ENCODE results near the gene PLCH1. TPM values are rescaled to one million over a fixed set of nuclear protein-coding genes. Genes with fewer than 3 reads are reported as not detected.

PLCH1 gene
- total and polyA plus RNA-seq, 9 donors: 0.04 to 6.3 (median 0.79) TPM

GRCh38 chr3:155441026-155441425, 303.8 kb downstream of the PLCH1 start:
- 63 to 77% (median 66%) methylated on average over 2 of the region's 2 CpGs for WGBS, 3 donors
- Histone ChIP-seq H3K4me1 (ENCODE audit: insufficient read depth) (no peaks in the 10 kb centered on the region), H3K27me3 (no peaks in the 10 kb centered on the region), H3K36me3 (no peaks in the 10 kb centered on the region), H3K9me3 (no peaks in the 10 kb centered on the region), H3K4me3 (no peak overlapping the region), H3K27ac (no peak overlapping the region)
- TF ChIP-seq EP300 (IDR thresholded peaks at IDR 0.05): no peak
- TF ChIP-seq CTCF (IDR thresholded peaks at IDR 0.05): no peak
- no peak for TF ChIP-seq POLR2A (IDR thresholded peaks at IDR 0.05)
- intact Hi-C loops (cut with DNase I): no loop called here
- no peak for DNase-seq

- no peaks in the 10 kb centered on the region for H3K36me3 ChIP-seq
Measured at GRCh38 chr3:155435821-155436220, 309.1 kb downstream of the PLCH1 start.

GRCh38 chr3:155431856-155432570, 312.9 kb downstream of the PLCH1 start:
- WGBS, 3 donors: 72 to 76% (median 74%) methylated on average over 7 of the region's 7 CpGs
- no peak for TF ChIP-seq EP300 (IDR thresholded peaks at IDR 0.05)
- TF ChIP-seq CTCF (IDR thresholded peaks at IDR 0.05): no peak
- TF ChIP-seq POLR2A (IDR thresholded peaks at IDR 0.05): no peak
- intact Hi-C loops (cut with DNase I): no loop called here
- no peaks in the 10 kb centered on the region for H3K4me1 ChIP-seq (ENCODE audit: insufficient read depth)
- H3K27ac ChIP-seq: no peak overlapping the region
- H3K9me3 ChIP-seq: peaks cover 0 to 5% of the 10 kb centered on the region in 2 donors
- H3K36me3 ChIP-seq: no peaks in the 10 kb centered on the region
- no peak overlapping the region for H3K4me3 ChIP-seq
- DNase-seq: no peak
- H3K27me3 ChIP-seq: no peaks in the 10 kb centered on the region

More at GRCh38 chr3:155435821-155436220, 309.1 kb downstream of the PLCH1 start:
- Histone ChIP-seq H3K27ac (no peak overlapping the region), H3K4me3 (no peak overlapping the region), H3K4me1 (ENCODE audit: insufficient read depth) (no peaks in the 10 kb centered on the region), H3K27me3 (no peaks in the 10 kb centered on the region), H3K9me3 (no peaks in the 10 kb centered on the region)
- no peak for TF ChIP-seq CTCF (IDR thresholded peaks at IDR 0.05)
- TF ChIP-seq POLR2A (IDR thresholded peaks at IDR 0.05): no peak
- no peak for TF ChIP-seq EP300 (IDR thresholded peaks at IDR 0.05)
- DNase-seq: no peak
- intact Hi-C loops (cut with DNase I): no loop called here

- H3K27ac ChIP-seq: no peak overlapping the region
- DNase-seq: no peak
- peaks cover 0 to 5% of the 10 kb centered on the region in 2 donors for H3K9me3 ChIP-seq
- H3K27me3 ChIP-seq: no peaks in the 10 kb centered on the region
- 59 to 65% (median 64%) methylated on average over 4 of the region's 4 CpGs for WGBS, 3 donors
- TF ChIP-seq CTCF (IDR thresholded peaks at IDR 0.05) (no peak), EP300 (IDR thresholded peaks at IDR 0.05) (no peak), POLR2A (IDR thresholded peaks at IDR 0.05) (no peak)
- intact Hi-C loops (cut with DNase I): no loop called here
- H3K4me3 ChIP-seq: no peak overlapping the region
- H3K36me3 ChIP-seq: no peaks in the 10 kb centered on the region
- no peaks in the 10 kb centered on the region for H3K4me1 ChIP-seq (ENCODE audit: insufficient read depth)
Measured at GRCh38 chr3:155428563-155428962, 316.3 kb downstream of the PLCH1 start.

Measured in ovary (tissue), 9 donors.